Jurkat, Clone E6-1 (cell line): ENCODE data around the gene CREB3L1.

Source experiments
- DNase-seq: peaks from one replicate; pipeline ENCODE4 v3.0.0-alpha.2; 2011; ENCODE audit warnings: low read depth, low spot score
- H3K4me3 ChIP-seq: 2 replicates; pipeline ENCODE4 v1.5.1; 2011; ENCODE audit warnings: mild to moderate bottlenecking, low read length, control low read depth, moderate library complexity

The CREB3L1 gene

GRCh38 chr11:46270684-46271083, 6.8 kb upstream of the CREB3L1 start:
- no peak for DNase-seq
- no peak overlapping the region for H3K4me3 ChIP-seq

- H3K4me3 ChIP-seq, result no peak overlapping the region
- DNase-seq, result no peak
These were observed 6.1 kb upstream of the CREB3L1 start for GRCh38 chr11:46271407-46271806.

GRCh38 chr11:46271875-46272815, 5.3 kb upstream of the CREB3L1 start:
- no peak overlapping the region for H3K4me3 ChIP-seq

GRCh38 chr11:46272816-46273427, 4.5 kb upstream of the CREB3L1 start:
- no peak for DNase-seq
- no peak overlapping the region for H3K4me3 ChIP-seq

More at GRCh38 chr11:46271875-46272815, 5.3 kb upstream of the CREB3L1 start:
- no peak for DNase-seq

GRCh38 chr11:46273511-46274205, 3.8 kb upstream of the CREB3L1 start:
- H3K4me3 ChIP-seq, result no peak overlapping the region

GRCh38 chr11:46275964-46276641, 1.4 kb upstream of the CREB3L1 start:
- no peak overlapping the region for H3K4me3 ChIP-seq
- DNase-seq, result no peak

More at GRCh38 chr11:46273511-46274205, 3.8 kb upstream of the CREB3L1 start:
- DNase-seq, result no peak

- DNase-seq, result no peak
- no peak overlapping the region for H3K4me3 ChIP-seq
These were observed 195 bp upstream of the CREB3L1 start for GRCh38 chr11:46277313-46277621.

GRCh38 chr11:46278387-46279125, 1.1 kb downstream of the CREB3L1 start:
- H3K4me3 ChIP-seq, result peak overlapping the region; percentile 32
- DNase-seq, result no peak

- H3K4me3 ChIP-seq, result no peak overlapping the region
- no peak for DNase-seq
These were observed 2.0 kb downstream of the CREB3L1 start for GRCh38 chr11:46279126-46280099.

GRCh38 chr11:46280706-46281105, 3.2 kb downstream of the CREB3L1 start:
- DNase-seq, result no peak
- no peak overlapping the region for H3K4me3 ChIP-seq

- DNase-seq, result no peak
- H3K4me3 ChIP-seq, result no peak overlapping the region
These were observed 3.9 kb downstream of the CREB3L1 start for GRCh38 chr11:46281371-46281831.

GRCh38 chr11:46285173-46285572, 7.7 kb downstream of the CREB3L1 start:
- no peak overlapping the region for H3K4me3 ChIP-seq
- no peak for DNase-seq

- DNase-seq, result no peak
- H3K4me3 ChIP-seq, result no peak overlapping the region
These were observed 8.2 kb downstream of the CREB3L1 start for GRCh38 chr11:46285594-46286033.

- DNase-seq, result no peak
- no peak overlapping the region for H3K4me3 ChIP-seq
These were observed 9.3 kb downstream of the CREB3L1 start for GRCh38 chr11:46286789-46287188.

GRCh38 chr11:46288451-46288850, 11.0 kb downstream of the CREB3L1 start:
- no peak overlapping the region for H3K4me3 ChIP-seq
- DNase-seq, result no peak

GRCh38 chr11:46290011-46290410, 12.5 kb downstream of the CREB3L1 start:
- no peak overlapping the region for H3K4me3 ChIP-seq
- DNase-seq, result no peak

- no peak overlapping the region for H3K4me3 ChIP-seq
These were observed 13.3 kb downstream of the CREB3L1 start for GRCh38 chr11:46290598-46291309.

More at GRCh38 chr11:46290598-46291309, 13.3 kb downstream of the CREB3L1 start:
- no peak for DNase-seq
